ENCODE data around the gene TIMM50.
"Not testable (repeated sequence)": the region's sequence is repeated elsewhere in the genome, so short reads cannot be mapped to it uniquely, and the experiment has no call there.

The TIMM50 gene

DNA sequence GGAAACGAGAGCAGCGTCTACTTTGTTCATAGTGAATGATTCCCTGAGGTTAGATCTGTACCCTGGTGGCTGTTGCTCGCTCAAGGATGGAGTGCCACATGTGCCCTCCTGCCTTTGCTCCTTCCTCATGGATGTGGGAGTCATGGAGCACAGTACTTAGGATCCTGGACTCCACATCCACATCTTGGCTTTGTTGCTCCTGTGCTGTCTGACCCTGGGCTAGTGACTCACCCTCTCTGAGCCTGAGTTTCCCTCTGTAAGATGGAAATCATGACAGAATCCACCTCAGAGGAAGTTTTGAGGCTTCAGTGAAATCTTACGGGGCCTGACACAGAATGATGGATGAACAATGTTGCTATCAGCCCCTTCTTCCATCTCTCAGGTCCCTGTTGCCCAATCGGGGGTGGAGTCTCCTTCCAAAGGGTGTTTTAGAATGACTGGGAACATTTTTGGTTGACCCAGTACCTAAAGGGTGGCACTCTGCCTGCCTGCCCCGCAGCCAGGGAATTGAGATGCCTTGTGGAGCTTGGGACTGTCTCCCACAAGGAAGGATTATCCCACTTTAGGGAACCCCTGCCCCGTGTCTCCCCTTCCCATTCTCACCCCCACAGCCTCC, 9.8 kb upstream of the TIMM50 start:
- FAIRE-seq: no peak

DNA sequence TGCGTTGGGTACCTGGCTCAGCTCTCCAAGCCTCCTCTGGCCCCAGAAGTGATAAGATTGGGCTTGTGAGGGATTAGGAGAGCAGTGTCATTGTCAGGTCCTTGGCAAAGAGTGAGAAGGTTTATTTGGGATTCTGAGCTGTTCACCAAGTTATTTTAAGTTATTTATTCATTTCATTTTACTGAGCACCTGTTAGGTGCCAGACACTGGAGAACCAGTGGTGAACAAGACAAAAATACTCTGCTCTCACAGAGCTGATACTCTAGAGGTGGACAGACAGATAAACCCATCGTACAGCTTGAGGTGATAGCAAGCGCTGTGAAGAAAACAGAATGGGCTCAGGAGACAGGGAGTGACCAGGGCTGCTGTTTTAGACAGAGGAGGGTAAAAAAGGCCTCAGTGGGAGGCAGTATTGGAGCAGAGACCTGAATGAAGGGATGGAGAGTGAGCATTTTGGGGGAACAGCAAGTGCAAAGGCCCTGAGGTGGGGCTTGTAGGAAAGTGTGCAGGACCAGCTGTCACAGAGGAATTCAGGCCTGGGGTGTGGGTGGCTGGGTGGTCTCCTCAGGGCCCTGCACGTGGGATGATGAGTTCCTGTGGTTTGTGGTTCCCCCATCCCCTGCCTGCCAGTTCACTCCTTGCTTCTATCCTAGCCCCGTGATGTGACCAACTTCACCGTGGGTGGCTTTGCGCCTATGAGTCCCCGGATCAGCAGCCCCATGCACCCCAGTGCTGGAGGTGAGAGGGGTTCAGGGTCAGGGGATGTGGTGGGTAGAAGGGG, 8.7 kb upstream of the TIMM50 start:
- FAIRE-seq: no peak

DNA sequence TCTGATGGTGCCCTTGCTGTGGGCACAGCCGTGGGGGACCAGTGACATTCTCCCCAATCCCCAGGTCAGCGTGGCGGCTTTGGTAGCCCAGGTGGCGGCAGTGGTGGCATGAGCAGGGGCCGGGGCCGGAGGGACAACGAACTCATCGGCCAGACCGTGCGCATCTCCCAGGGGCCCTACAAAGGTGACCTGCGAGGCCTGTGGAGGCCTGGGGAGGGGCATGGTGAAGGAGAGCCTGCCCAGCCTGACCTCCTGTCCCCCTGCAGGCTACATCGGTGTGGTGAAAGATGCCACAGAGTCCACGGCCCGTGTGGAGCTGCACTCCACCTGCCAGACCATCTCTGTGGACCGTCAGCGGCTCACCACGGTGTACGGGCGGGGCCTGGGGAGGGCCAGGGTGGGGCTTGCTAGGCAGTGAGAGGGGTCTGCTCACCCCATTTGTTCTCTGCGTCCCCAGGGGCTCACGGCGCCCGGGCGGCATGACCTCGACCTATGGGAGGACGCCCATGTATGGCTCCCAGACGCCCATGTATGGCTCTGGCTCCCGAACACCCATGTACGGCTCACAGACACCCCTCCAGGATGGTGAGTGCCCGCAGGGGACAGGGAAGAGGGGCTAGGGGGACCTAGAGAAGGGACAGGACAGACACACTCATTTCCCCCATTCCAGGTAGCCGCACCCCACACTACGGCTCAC, 7.7 kb upstream of the TIMM50 start:
- no peak for FAIRE-seq

DNA sequence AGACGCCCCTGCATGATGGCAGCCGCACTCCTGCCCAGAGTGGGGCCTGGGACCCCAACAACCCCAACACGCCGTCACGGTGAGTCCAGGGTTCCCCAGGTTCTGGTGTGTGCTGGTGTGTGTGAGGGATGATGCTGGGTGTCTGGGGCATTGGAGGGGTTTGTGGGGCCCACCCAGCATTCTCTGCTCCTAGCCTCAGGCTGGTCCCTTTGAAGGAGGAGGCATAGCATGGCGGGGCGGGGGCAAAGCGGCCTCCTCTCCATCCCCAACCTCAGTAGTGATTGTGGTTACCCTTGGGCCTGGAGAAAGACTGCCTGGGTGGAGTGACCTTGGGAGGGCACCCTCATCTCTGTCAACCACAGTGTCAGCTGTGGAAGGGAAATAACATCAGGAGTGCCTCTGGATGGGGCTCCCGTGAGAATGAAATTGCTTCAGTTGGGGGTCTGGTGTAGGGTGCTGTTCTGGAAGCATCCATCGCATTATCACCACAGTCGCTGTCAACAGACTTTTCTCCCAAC, 7.1 kb upstream of the TIMM50 start:
- FAIRE-seq: no peak

DNA sequence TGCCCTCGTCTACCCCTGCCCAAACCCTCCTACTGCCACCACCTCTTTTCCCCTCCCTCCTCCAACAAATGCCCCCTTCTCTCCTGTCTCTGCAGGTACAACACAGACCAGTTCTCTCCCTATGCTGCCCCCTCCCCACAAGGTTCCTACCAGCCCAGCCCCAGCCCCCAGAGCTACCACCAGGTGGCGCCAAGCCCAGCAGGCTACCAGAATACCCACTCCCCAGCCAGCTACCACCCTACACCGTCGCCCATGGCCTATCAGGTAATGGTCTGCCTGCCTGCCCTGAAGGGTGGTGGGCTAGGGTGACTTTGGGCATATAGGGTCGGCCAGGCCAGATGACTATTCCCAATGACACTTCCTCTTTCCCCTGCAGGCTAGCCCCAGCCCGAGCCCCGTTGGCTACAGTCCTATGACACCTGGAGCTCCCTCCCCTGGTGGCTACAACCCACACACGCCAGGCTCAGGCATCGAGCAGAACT, 6.5 kb upstream of the TIMM50 start:
- no peak for FAIRE-seq

DNA sequence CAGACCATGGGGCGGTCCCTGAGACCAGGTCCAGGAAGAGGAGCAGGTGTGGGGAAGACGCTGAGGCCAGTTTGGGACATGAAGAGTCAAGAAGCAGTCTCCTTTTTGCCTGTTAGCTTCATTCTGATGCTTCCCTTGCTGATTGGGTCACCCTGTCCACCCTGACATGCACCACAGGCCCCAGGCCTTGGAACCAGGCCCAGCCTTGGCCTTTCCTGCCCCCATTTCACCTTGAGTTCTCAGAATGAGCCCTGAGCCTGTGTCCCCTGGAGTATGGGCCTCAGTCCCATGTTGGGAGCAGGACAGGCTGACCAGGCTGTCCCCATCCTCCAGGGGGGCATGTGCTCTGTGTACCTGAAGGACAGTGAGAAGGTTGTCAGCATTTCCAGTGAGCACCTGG, 4.9 kb upstream of the TIMM50 start:
- no peak for FAIRE-seq

- not testable (repeated sequence) for FAIRE-seq
Observed at GRCh38 chr19:39479319-39479801, 1.3 kb upstream of the TIMM50 start.

DNA sequence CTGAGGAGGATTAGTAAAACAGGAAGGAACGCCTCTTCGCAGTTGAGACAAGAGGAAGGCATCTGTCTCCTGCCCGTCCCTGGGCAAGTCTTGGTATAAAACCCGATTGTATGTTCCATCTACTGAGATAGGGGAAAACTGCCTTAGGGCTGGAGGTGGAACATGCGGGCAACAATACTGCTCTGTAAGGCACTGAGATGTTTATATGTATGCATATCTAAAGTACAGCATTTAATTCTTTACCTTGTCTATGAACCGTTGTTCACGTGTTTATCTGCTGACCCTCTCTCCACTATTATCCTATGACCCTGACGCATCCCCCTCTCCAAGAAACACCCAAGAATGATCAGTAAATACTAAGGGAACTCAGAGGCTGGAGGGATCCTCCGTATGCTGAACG, 722 bp upstream of the TIMM50 start:
- FAIRE-seq: no peak

GRCh38 chr19:39481229-39481545, 549 bp downstream of the TIMM50 start:
- FAIRE-seq: no peak

DNA sequence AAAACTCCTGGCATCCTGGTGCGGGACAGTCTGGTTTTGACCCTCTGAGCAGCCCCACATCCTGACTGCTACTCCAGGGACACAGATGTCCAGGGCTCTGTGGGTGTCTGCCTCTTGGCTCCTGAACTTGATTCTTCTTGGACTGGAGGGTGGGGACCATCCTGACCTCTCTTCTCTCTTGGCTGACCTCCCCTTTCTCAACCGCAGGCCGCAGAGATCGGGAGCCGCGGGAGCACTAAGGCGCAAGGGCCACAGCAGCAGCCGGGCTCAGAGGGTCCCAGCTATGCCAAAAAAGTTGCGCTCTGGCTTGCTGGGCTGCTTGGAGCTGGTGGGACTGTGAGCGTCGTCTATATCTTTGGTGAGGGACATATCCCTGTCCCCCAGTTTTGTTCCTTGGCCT, 1.0 kb downstream of the TIMM50 start:
- no peak for FAIRE-seq

GRCh38 chr19:39483141-39483540, 2.5 kb downstream of the TIMM50 start:
- FAIRE-seq: no peak

GRCh38 chr19:39489756-39490155, 9.1 kb downstream of the TIMM50 start:
- no peak for FAIRE-seq

GRCh38 chr19:39492225-39492624, 11.6 kb downstream of the TIMM50 start:
- no peak for FAIRE-seq

DNA sequence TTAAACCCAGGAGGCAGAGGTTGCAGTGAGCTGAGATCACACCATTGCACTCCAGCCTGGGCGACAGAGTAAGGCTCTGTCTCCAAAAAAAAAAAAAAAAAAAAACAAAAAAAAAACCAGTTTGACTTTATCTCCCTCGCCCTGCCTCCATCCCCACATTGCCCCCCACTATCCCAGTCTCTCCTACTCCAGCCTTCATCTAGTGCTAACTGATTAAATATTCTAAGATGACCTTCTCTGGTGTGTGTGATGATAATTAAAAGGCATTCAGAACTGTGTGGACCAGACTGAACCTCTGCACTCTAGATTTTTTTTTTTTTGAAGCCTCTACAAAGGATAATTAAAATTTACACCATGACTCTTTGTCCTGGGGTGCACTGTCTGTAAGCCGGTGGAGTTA, 12.2 kb downstream of the TIMM50 start:
- no peak for FAIRE-seq

DNA sequence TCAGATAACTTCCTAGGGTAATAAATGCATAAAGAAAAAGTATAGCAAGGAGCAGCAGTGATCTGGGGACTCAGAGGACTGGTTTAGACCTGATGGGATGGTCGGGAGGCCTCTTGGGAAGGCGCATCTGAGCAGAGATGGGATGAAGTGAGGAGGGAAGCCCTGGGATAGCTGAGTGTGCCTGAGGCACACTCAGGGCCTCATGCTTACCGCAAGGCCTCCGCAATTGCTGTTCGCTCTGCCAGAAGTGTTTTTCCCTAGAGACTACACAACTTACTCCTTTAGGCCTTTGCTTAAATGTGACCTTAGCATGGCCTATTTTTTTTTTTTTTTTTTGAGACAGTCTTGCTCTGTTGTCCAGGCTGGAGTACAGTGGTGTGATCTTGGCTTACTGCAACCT, 14.0 kb downstream of the TIMM50 start:
- FAIRE-seq: no peak

DNA sequence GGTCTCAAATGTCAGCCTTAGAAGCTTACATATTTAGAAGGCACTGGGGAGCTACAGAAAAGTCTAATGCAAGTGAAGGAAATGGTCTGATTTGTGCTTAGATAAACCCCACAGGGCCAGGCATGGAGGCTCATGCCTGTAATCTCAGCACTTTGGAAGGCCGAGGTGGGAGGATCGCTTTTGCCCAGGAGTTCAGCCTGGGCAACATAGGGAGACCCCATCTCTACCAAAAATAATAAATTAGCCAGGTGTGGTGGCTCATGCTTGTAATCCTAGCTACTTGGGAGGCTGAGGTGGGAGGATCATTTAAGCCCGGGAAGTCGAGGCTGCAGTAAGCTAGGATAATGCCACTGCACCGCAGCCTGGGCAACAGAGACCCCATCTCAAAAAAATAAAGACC, 15.4 kb downstream of the TIMM50 start:
- FAIRE-seq: no peak

DNA sequence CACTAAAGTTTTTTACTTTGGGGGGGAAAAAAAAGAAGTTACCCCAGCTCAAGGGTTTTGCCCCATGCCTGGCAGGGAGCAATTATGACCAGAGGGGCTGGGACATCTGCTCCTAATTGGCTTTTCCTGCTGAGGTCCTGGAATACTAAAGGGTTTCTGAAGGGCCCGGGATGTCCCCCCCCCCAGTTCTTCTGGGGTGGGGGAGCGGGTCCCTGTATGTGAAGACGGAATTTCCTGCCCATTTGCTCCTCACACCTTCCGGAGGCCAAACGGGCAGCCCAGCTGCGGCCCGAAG, 17.0 kb downstream of the TIMM50 start:
- FAIRE-seq: no peak

DNA sequence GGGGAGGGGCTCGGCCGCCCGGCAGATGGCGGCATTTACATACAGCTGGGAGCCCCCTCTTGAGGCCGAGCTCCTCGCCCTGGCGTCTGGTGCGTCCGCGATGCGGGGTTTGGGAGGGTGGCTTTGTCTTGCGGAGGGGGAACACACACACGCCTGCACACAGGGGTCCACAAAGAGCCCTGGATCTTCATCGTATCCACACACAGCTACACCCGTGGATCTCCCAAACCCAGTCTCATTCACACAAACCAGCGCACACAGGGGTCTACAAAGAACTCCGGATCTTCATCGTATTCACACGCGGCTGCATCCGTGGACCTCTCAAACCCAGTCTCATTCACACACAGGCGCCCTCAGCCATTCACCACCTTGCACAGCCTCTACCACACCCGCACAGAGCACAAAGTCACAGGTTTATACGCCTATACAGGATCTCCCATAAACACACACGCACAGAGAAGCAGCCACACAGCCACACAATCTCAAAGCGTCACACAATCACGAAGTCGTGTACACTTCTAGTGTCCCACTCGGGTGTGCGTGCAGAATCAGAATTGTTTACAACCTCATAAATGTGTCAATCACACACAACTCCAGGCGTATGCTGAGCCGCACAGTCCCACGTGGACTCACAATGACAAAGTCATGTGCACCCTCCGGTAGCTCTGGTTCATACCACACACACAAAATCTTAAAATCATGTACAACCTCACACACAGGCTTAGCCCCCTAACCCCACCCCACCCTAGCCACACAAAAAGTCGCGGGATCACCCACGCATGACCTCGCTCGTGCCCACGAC, 17.6 kb downstream of the TIMM50 start:
- no peak for FAIRE-seq

GRCh38 chr19:39498798-39499642, 18.4 kb downstream of the TIMM50 start, which contains the start of gene DLL3:
DLL3 (plus strand) TSS chr19:39498947; CDS start chr19:39498975, 28 bp downstream.
- no peak for FAIRE-seq

DNA sequence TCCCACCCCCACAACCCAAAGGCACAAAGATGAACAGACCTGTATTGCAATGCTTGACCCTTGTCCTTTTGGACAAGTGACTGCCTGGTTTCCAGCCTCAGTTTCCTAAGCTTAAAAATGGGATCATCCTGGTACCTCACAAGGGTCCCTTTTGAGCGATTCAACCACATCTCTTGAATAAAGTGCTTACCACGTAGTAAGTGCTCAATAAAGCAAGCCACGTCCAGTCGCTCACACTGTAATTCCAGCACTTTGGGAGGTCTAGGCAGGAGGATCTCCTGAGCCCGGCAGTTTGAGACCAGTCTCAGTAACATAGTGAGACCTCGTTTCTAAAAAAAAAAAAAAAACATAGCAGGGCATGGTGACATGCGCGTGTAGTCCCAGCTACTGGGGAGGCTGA, 19.3 kb downstream of the TIMM50 start:
- FAIRE-seq: no peak

GRCh38 chr19:39500543-39500942, 19.9 kb downstream of the TIMM50 start:
- FAIRE-seq: no peak

DNA sequence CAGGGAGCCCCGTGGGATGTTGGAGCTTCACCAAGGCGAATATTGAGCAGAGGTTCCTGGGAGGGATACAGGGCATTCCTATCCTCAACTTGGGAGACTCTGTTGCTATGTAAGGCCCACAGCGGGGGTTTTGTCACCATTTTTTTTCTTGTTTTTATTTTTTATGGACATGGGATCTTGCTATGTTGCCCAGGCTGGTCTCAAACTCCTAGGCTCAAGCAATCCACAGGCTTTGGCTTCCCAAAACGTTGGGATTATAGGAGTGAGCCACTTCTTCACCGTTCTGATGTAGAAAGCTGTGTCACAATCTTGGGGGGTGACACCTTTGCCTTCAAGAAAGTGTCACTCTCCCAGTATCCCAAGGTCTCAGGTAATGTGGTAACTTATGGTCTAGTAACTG, 20.7 kb downstream of the TIMM50 start:
- FAIRE-seq: no peak
